22Rv1 (cell line): ENCODE data around the gene NOXO1.

ENCODE experiments used
- ZFX ChIP-seq: fragments of 450-650 bp; IDR thresholded peaks from 2 replicates; pipeline ENCODE4 v1.6.1; 2017; ENCODE audit warnings: antibody characterized with exemption, borderline replicate concordance
- TF ChIP-seq, protein P1 (sequence below): fragments of 450-650 bp; IDR thresholded peaks from 2 replicates; pipeline ENCODE4 v1.5.1; 2017; ENCODE audit warnings: mild to moderate bottlenecking

DNA sequence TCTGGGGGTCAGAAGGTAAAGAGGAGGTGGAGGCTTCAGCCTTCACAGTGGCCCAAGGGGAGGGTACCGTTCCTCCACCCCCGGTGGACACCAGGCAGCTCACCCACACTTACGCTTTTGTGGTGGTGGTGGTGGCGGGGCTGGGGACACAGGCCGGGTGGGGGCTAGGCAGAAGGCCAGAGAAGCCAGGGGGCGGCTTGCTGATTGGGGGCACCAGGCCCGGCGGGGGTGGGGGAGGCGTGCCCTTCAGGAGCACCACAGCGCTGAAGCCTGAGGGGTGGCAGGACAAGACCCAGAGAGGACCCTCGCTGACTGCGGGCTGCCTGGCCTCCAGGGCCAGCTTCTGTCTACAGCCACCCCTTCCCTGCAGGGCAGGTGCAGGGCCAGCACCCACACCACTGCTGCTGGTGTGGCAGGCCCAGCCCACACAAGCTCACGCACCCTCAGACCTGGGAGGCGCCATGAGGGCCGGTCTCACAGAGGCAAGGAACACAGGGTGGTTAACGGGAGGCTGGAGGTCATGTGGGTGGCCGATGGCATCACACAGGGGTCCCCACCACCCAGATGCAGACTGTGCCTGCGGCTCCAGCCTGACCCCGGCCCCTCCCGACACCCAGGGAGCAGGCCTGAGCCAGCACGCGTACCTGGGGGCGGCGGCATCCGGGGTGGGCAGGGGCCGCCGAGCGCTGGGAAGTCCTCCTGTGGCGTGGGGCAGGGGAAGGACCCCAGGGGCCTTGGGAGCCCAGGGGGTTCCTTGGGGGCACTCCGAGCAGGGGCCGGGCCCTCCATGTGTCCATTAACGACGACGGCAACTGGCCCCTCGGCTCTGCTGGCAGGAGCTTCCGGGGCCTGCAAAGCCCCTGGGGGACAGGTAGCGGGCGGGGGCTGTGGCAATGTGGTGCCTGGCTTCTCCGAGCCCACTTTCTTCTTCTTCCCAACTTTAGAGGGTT is 17.9 kb upstream of the NOXO1 start:
- TF ChIP-seq, protein P1, sequence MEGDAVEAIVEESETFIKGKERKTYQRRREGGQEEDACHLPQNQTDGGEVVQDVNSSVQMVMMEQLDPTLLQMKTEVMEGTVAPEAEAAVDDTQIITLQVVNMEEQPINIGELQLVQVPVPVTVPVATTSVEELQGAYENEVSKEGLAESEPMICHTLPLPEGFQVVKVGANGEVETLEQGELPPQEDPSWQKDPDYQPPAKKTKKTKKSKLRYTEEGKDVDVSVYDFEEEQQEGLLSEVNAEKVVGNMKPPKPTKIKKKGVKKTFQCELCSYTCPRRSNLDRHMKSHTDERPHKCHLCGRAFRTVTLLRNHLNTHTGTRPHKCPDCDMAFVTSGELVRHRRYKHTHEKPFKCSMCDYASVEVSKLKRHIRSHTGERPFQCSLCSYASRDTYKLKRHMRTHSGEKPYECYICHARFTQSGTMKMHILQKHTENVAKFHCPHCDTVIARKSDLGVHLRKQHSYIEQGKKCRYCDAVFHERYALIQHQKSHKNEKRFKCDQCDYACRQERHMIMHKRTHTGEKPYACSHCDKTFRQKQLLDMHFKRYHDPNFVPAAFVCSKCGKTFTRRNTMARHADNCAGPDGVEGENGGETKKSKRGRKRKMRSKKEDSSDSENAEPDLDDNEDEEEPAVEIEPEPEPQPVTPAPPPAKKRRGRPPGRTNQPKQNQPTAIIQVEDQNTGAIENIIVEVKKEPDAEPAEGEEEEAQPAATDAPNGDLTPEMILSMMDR, result no peak
- no peak for TF ChIP-seq ZFX
